GM15510 (cell line): Measurements from ENCODE around the gene DOK5.

Source experiments
- POLR2A ChIP-seq: IDR thresholded peaks from 3 replicates; pipeline ENCODE4 v1.6.1; 2011; ENCODE audit warnings: borderline replicate concordance; ENCODE audit not compliant: insufficient read length; ENCODE audit errors: extremely low read depth

DOK5 gene

DNA sequence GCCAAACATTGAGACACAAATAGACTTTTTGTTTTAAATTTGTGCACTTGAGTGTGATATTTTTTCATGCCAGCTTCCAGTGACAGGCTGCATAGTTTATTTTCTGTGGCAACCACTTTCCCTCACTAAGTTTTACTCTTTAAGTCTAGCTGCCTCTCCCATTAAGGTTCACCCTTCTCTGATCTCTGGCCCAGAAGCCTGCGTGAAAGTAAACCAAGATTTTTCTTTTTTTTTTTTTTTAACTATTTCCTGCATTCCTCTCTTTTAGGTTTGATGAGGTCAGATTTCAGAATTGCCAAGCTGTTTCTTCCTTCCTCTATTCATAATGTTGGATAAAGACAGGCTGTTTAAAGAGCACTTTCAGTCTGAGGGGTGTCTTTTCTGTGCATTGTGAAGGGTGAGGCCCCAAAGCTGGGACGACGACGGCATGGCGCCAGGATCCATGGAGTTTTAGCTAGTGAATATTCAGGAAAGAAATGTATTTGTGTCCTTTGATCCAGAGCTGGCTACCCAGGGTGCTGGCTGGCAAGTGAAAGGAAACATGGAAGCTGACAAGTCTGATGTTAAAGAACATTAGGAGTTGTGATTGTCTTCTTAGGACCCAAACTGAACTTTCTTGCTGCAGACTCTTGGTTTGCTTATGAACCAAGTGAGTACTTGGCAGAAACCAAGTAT, 50.7 kb downstream of the DOK5 start:
- TF ChIP-seq POLR2A: no peak

DNA sequence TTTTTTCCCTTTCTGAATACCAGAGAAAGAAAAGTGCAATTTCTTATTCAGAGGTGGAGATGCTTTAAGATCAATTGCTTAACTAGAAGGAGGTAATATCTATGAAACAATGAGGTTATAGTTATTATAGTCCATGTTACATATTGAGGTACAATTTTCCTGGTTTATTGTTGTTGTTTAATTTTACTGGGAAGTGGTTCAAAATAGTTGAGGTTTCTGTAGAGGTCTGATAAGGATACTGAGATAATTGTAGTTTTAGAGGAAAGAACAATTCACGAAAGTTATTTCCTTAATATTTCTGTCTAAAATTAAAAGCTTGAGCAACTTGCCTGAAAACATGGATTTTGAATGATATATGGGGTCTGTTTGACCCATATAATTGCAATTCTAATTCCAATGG, 51.4 kb downstream of the DOK5 start:
- TF ChIP-seq POLR2A: no peak

GRCh38 chr20:54532573-54532972, 57.2 kb downstream of the DOK5 start:
- no peak for TF ChIP-seq POLR2A

DNA sequence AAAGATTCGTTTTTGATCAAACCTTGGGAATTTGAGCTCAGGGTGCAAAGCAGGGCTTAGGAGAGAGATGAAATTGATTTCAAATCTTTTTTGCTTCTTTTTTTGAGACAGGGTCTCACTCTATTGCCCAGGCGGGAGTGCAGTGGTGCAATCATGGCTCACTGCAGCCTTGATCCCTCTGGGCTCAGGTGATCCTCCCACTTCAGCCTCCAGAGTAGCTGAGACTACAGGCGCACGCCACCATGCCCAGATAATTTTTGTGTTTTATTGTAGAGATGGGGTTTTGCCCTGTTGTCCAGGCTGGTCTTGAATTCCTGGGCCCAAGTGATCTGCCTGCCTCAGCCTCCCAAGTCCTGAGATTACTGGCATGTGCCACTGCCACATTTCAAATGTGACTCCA, 58.7 kb downstream of the DOK5 start:
- TF ChIP-seq POLR2A: no peak

GRCh38 chr20:54535033-54535432, 59.6 kb downstream of the DOK5 start:
- TF ChIP-seq POLR2A: no peak

- no peak for TF ChIP-seq POLR2A
Measured at GRCh38 chr20:54535746-54536145, 60.4 kb downstream of the DOK5 start.

DNA sequence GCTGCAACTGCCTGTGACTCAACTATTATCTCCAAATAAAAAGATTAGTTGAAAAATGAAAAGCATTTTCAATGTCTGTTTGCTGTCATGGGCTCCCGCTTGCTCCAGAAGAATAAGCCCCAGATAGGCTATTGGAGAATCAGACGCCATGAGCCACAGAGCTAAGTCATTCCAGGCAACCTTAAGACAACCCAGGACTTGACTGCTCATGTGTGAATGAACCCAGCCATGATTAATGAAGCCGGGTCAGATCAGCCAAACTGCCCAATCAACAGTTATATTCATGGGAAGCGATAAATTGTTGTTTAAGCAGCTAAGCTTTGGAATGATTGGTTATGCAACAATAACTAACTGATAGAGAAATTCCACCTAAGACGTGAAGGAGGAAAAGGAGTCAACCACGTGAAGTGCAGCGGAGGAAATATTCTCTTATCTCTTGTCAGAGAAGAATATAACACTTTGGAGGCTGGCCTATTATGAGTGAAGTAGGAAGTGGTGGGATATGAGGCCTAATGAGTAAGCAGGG, 64.2 kb downstream of the DOK5 start:
- TF ChIP-seq POLR2A: no peak

- TF ChIP-seq POLR2A: no peak
Measured at GRCh38 chr20:54543369-54543768, 68.0 kb downstream of the DOK5 start.

DNA sequence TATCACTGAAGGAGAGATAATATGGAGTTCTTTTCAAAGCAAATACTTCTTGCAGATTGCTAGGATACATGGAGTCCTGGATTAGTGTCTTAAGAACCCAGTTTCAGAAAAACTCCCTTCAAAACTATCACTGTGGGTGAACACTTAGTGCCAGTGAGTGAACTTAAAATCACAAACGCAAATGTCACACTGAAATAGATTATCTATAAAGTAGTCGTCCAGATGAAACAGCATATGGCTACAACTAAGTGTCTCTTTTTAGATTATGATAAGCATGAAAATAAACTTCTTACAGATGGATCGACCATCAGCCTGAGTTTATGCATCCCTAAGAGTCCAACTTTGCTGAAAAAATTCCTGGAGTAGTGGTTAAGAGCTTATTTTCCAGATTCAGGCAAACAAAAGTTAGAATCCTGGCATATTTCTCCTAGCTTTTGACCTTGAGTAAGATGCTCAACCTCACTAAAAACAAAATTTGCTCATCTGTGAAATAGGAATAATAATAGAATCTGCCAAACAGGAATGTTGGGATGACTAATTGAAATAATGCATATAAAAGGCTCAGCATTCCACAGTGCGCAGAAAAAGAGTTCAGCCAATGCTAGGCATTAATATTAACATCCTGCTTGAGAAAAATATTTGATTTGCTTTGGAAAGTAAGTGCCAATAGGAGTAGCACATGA, 70.4 kb downstream of the DOK5 start:
- TF ChIP-seq POLR2A: no peak

GRCh38 chr20:54548849-54549248, 73.5 kb downstream of the DOK5 start:
- TF ChIP-seq POLR2A: no peak

GRCh38 chr20:54549658-54550326, 74.4 kb downstream of the DOK5 start:
- no peak for TF ChIP-seq POLR2A

DNA sequence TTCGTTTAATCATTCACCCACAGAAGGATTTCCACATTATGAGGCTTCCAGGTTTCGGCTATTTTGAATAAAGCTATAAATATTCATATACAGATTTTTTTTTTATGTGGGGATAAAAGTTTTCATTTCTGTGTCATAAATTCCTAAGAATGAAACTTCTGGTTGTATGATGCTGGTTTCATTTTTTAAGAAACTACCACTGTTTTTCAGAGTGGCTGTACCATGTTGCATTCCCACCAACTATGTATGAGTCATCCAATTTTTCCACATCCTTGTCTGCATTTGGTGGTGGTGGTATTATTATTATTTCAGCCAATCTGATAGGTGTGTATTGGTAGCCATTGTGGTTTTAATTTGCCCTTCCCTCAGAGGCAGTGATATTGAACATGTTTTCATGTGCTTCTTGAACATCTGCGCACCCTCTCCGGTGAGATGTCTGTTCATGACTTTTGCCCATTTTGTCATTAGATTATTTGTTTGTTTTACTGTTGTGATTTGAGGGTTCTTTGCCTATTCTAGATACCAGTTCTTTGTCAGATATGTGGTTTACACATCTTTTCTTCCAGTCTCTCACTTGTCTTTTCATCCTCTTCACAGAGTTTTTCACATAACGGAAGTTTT, 75.5 kb downstream of the DOK5 start:
- no peak for TF ChIP-seq POLR2A

DNA sequence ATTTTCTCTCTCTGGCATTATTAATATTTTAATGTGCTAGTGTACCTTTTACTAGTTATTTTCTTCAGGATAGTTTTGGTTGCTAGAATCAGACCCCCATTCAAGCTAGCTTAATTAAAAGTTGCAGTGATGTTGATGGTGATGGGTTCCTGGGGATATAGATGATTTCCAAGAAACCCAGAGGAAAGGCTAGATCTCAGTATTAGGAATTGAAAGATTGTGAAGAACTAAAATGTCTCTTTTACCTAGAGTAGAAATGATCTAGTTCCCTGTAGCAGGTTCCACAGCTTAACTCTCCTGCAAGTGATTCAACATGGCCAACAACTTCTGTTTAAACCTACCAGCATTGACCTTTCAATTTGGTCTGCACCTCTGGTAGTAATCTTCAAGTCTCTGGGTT, 78.6 kb downstream of the DOK5 start:
- TF ChIP-seq POLR2A: no peak

- no peak for TF ChIP-seq POLR2A
Measured at GRCh38 chr20:54555150-54555549, 79.8 kb downstream of the DOK5 start.

- TF ChIP-seq POLR2A: no peak
Measured at GRCh38 chr20:54556406-54556805, 81.0 kb downstream of the DOK5 start.
